Testis (tissue), 3 donors: Measurements from ENCODE around the gene WFS1. TPM values are rescaled to one million over a fixed set of nuclear protein-coding genes. Genes with fewer than 3 reads are reported as not detected.

Experiments
- DNase-seq: peaks from one replicate; pipeline ENCODE4 v3.0.0-alpha.2; 2019
- H3K27ac ChIP-seq, 2 donors: fragments of 200-600 bp; sonication (generic); one replicate each; pipeline ENCODE4 v1.5.1; 2019
- H3K27me3 ChIP-seq: fragments of 200-600 bp; sonication (generic); one replicate; pipeline ENCODE4 v1.5.1; 2019
- H3K36me3 ChIP-seq: fragments of 200-600 bp; sonication (generic); one replicate; pipeline ENCODE4 v1.5.1; 2017; ENCODE audit warnings: low read depth; ENCODE audit errors: missing control alignments
- H3K4me1 ChIP-seq: fragments of 200-600 bp; sonication (generic); one replicate; pipeline ENCODE4 v1.5.1; 2019
- H3K4me3 ChIP-seq, 2 donors: fragments of 200-600 bp; sonication (generic); one replicate each; pipeline ENCODE4 v1.5.1; 2017 to 2019
- H3K9me3 ChIP-seq: fragments of 200-600 bp; sonication (generic); one replicate; pipeline ENCODE4 v1.5.1; 2017
- CTCF ChIP-seq, 3 experiments: fragments of 450-650 bp in 2 of 3; fragments of 200-600 bp in 1 of 3; sonication (generic) in 1 of 3; IDR thresholded peaks; one replicate each; pipeline ENCODE4 v1.5.1; 2016 to 2019; ENCODE audit warnings: antibody characterized with exemption in 3 of 3, mild to moderate bottlenecking in 2 of 3, moderate library complexity in 1 of 3
- POLR2A ChIP-seq: fragments of 450-650 bp; IDR thresholded peaks from one replicate; pipeline ENCODE4 v1.6.1; 2017; ENCODE audit warnings: antibody characterized with exemption, mild to moderate bottlenecking, moderate library complexity
- WGBS, 2 donors: methylation state at CpG; one replicate each; pipeline ENCODE4 v1.1.5; 2018; 5-methylcytosine and 5-hydroxymethylcytosine counted together
- intact Hi-C: fragments of 100-400 bp; cut with DNase I; formaldehyde crosslinking; loops from one replicate; pipeline ENCODE4 v1.15.1; 2023; ENCODE audit warnings: low total_unique reads
- polyA plus RNA-seq: library from polyadenylated mRNA; stranded (reverse); fragments of 350-450 nt; fragmentation: Illumina TruSeq; extraction: RNeasy Lipid Tissue Mini Kit (QIAGEN cat#74804); gene quantifications from one replicate; pipeline ENCODE4 v1.2.3, GENCODE V29; 2014; ENCODE audit warnings: low read depth, low replicate concordance; ENCODE audit not compliant: insufficient read depth
- total RNA-seq, 2 donors: library from RNA; depleted of rRNA; stranded (reverse); fragments of >200 nt; gene quantifications; one replicate each; pipeline ENCODE4 v1.2.3, GENCODE V29; 2016

The WFS1 gene
- total and polyA plus RNA-seq, 3 donors from 2014 or later, result 80.4 to 202 (median 124) TPM

- WGBS, 2 donors, result 59 to 65% methylated on average over 9 of the region's 9 CpGs
- intact Hi-C loops, result no loop called here
- no peaks in the 10 kb centered on the region for H3K36me3 ChIP-seq
- no peaks in the 10 kb centered on the region for H3K27me3 ChIP-seq
- peaks cover 6% of the 10 kb centered on the region for H3K4me1 ChIP-seq
- no peak for TF ChIP-seq CTCF (IDR thresholded peaks at IDR 0.05)
- no peak for TF ChIP-seq POLR2A
- no peak overlapping the region for H3K27ac ChIP-seq
- peak overlapping the region in 1 of 2 donors; percentile 51 for H3K4me3 ChIP-seq
- no peaks in the 10 kb centered on the region for H3K9me3 ChIP-seq
- DNase-seq, result no peak
Measured at GRCh38 chr4:6246170-6246634, 23.4 kb upstream of the WFS1 start.

GRCh38 chr4:6248394-6248793 is 21.3 kb upstream of the WFS1 start:
- no peaks in the 10 kb centered on the region for H3K9me3 ChIP-seq
- peaks cover 6% of the 10 kb centered on the region for H3K4me1 ChIP-seq
- WGBS, 2 donors, result 85 to 86% methylated on average over 6 to 10 of the region's 10 CpGs
- H3K4me3 ChIP-seq, result no peak overlapping the region
- DNase-seq, result no peak
- no peaks in the 10 kb centered on the region for H3K27me3 ChIP-seq
- intact Hi-C loops, result no loop called here
- no peak for TF ChIP-seq CTCF (IDR thresholded peaks at IDR 0.05)
- H3K27ac ChIP-seq, result no peak overlapping the region
- no peaks in the 10 kb centered on the region for H3K36me3 ChIP-seq

GRCh38 chr4:6250235-6250983 is 19.2 kb upstream of the WFS1 start:
- no peak for DNase-seq
- TF ChIP-seq POLR2A, result no peak
- peak; percentile 86 to 94 (median 89) for TF ChIP-seq CTCF (IDR thresholded peaks at IDR 0.05)
- Histone ChIP-seq H3K4me3 (no peak overlapping the region), H3K27me3 (no peaks in the 10 kb centered on the region), H3K9me3 (no peaks in the 10 kb centered on the region), H3K4me1 (peaks cover 5% of the 10 kb centered on the region), H3K27ac (no peak overlapping the region), H3K36me3 (no peaks in the 10 kb centered on the region)
- intact Hi-C loops, result no loop called here
- WGBS, 2 donors, result 11 to 12% methylated on average over 14 to 15 of the region's 15 CpGs

GRCh38 chr4:6250984-6251295 is 18.7 kb upstream of the WFS1 start:
- intact Hi-C loops, result no loop called here
- WGBS, 2 donors, result 10 to 18% methylated on average over 1 of the region's 1 CpG
- TF ChIP-seq CTCF (IDR thresholded peaks at IDR 0.05) (no peak), POLR2A (no peak)

GRCh38 chr4:6251365-6251764 is 18.3 kb upstream of the WFS1 start:
- Histone ChIP-seq H3K27me3 (no peaks in the 10 kb centered on the region), H3K4me1 (no peaks in the 10 kb centered on the region), H3K9me3 (no peaks in the 10 kb centered on the region), H3K4me3 (no peak overlapping the region), H3K36me3 (no peaks in the 10 kb centered on the region), H3K27ac (no peak overlapping the region)
- no peak for DNase-seq
- WGBS, 2 donors, result 91 to 93% methylated on average over 14 of the region's 14 CpGs
- intact Hi-C loops, result no loop called here
- TF ChIP-seq POLR2A, result no peak
- TF ChIP-seq CTCF (IDR thresholded peaks at IDR 0.05), result no peak

More at GRCh38 chr4:6250984-6251295, 18.7 kb upstream of the WFS1 start:
- no peaks in the 10 kb centered on the region for H3K36me3 ChIP-seq
- no peak overlapping the region for H3K27ac ChIP-seq
- H3K4me3 ChIP-seq, result no peak overlapping the region
- no peaks in the 10 kb centered on the region for H3K27me3 ChIP-seq
- DNase-seq, result no peak
- no peaks in the 10 kb centered on the region for H3K9me3 ChIP-seq
- H3K4me1 ChIP-seq, result no peaks in the 10 kb centered on the region
